Posterior cingulate gyrus (tissue), 11 donors: ENCODE measurements around the gene AQP6.

Experiments
- DNase-seq, 10 donors: peaks; one replicate each; pipeline versions ENCODE4 v3.0.0 to v3.0.0-alpha.2; 2020 to 2021; ENCODE audit warnings: mixed read lengths in 3 of 10
- intact Hi-C: fragments of 100-400 bp; cut with DNase I; formaldehyde crosslinking; loops from one replicate; pipeline ENCODE4 v1.15.1; 2023

AQP6 gene

GRCh38 chr12:50018154-50018553, 45.4 kb downstream of the AQP6 start:
- intact Hi-C loops, result loop anchor here (5.0 kb wide), 1 partner anchor 46 kb away; the partner anchor contains the start of gene AQP6

GRCh38 chr12:50018968-50019367, 46.2 kb downstream of the AQP6 start:
- intact Hi-C loops, result loop anchor here (5.0 kb wide), 1 partner anchor 47 kb away; the partner anchor contains the start of gene AQP6
- no peak for DNase-seq

More at GRCh38 chr12:50018154-50018553, 45.4 kb downstream of the AQP6 start:
- DNase-seq, result no peak

- DNase-seq, result no peak
- intact Hi-C loops, result loop anchor here (5.0 kb wide), 1 partner anchor 47 kb away; the partner anchor contains the start of gene AQP6
These were observed 46.8 kb downstream of the AQP6 start for GRCh38 chr12:50019524-50019923.

GRCh38 chr12:50021031-50021430, 48.3 kb downstream of the AQP6 start:
- intact Hi-C loops, result loop anchor here (5.0 kb wide), 1 partner anchor 36 kb away; the partner anchor contains the start of gene ASIC1

GRCh38 chr12:50022903-50023302, 50.2 kb downstream of the AQP6 start:
- DNase-seq, result no peak
- intact Hi-C loops, result loop anchor here (5.0 kb wide), 1 partner anchor 34 kb away; the partner anchor contains the start of gene ASIC1

More at GRCh38 chr12:50021031-50021430, 48.3 kb downstream of the AQP6 start:
- DNase-seq, result no peak

GRCh38 chr12:50024227-50024626, 51.5 kb downstream of the AQP6 start:
- DNase-seq, result no peak
- intact Hi-C loops, result loop anchor here (5.0 kb wide), 1 partner anchor 33 kb away; the partner anchor contains the start of gene ASIC1

- DNase-seq, result no peak
- intact Hi-C loops, result loop anchor here (5.0 kb wide), 2 partner anchors 33 to 42 kb away; partner anchors contain the start of gene ASIC1
These were observed 52.0 kb downstream of the AQP6 start for GRCh38 chr12:50024805-50025186.

- intact Hi-C loops, result loop anchor here (5.0 kb wide), 1 partner anchor 43 kb away; no protein-coding TSS in a partner anchor
- peak; percentile 88 to 98 (median 92) for DNase-seq
These were observed 52.7 kb downstream of the AQP6 start, which contains the start of gene RACGAP1 for GRCh38 chr12:50025187-50026059. RACGAP1 (minus strand) TSS chr12:50025494; CDS start chr12:50016715, 8,779 bp downstream.

GRCh38 chr12:50026691-50027090, 53.9 kb downstream of the AQP6 start:
- intact Hi-C loops, result loop anchor here (5.0 kb wide), 1 partner anchor 44 kb away; no protein-coding TSS in a partner anchor
- DNase-seq, result no peak
